ENCODE measurements around the gene HOXD1. TPM values are rescaled to one million over a fixed set of nuclear protein-coding genes. Genes with fewer than 3 reads are reported as not detected.

Gene HOXD1
- total and polyA plus RNA-seq, 2 donors (not counting 1 experiment from before 2014, with no cell fraction given): not detected

DNA sequence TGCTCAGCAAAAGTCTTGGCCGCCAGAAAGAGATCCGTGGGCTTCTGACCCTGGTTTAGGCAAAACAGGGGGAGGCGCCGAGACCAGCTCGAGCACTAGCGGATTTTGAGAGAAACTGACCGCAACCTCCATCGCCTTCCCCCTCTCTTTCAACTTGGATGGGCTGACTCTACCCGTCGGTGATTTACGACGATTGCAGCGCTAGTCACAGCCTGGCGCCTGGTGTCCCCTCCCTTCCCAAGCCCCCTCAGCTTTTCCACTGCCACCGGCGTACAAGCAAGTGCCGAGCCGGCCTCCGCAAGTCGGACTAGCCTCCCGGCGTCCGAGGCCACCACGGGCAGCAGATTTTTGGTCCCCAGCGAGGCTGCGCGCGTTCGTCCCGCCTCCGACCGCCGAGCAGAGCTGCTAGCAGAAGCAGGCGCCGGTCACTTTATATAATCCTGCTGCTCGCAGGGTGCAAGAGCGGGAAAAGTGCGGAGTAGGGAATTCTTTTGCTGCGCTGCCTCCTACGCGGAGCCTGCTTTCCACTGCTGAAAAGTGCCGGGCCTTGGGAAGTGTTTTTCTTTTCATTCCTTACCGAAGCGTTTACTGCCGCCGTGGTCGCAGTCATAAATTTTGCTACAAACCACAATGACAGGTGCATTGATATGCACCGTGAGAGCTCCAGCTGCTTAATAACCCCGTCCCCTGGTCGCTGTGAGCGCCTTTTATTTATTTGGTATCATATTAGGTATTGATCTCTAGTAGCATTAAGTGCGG lies 23.7 kb upstream of the HOXD1 start:
- no peaks in the 10 kb centered on the region for H3K4me1 ChIP-seq (ENCODE audit: control insufficient read depth, extremely low read depth, insufficient read depth, low read length)
- no peak overlapping the region for H3K4me3 ChIP-seq (replicated peaks in 1 of 4; ENCODE audit: control extremely low read depth in 1 of 4, insufficient read depth in 1 of 4, low read depth in 3 of 4, low read length in 4 of 4)
- peaks cover 62% of the 10 kb centered on the region for H3K27me3 ChIP-seq (ENCODE audit: control insufficient read depth, insufficient read depth, low read length)
- no peak overlapping the region for H3K27ac ChIP-seq (ENCODE audit: insufficient read depth, low read length)
- H2AFZ ChIP-seq (ENCODE audit: low read length): no peak overlapping the region
- peak; percentile 73 for TF ChIP-seq EZH2 (IDR thresholded peaks at IDR 0.05; ENCODE audit: low read length, missing control alignments)
- TF ChIP-seq, protein P1, sequence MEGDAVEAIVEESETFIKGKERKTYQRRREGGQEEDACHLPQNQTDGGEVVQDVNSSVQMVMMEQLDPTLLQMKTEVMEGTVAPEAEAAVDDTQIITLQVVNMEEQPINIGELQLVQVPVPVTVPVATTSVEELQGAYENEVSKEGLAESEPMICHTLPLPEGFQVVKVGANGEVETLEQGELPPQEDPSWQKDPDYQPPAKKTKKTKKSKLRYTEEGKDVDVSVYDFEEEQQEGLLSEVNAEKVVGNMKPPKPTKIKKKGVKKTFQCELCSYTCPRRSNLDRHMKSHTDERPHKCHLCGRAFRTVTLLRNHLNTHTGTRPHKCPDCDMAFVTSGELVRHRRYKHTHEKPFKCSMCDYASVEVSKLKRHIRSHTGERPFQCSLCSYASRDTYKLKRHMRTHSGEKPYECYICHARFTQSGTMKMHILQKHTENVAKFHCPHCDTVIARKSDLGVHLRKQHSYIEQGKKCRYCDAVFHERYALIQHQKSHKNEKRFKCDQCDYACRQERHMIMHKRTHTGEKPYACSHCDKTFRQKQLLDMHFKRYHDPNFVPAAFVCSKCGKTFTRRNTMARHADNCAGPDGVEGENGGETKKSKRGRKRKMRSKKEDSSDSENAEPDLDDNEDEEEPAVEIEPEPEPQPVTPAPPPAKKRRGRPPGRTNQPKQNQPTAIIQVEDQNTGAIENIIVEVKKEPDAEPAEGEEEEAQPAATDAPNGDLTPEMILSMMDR (conservative IDR thresholded peaks at IDR 0.05 in 1 of 2, IDR thresholded peaks at IDR 0.05 in 1 of 2; ENCODE audit: low read depth in 1 of 2, low read length in 2 of 2): no peak
- no peaks in the 10 kb centered on the region for H4K20me1 ChIP-seq (ENCODE audit: control insufficient read depth, extremely low read depth, insufficient read depth, low read length)
- H3K36me3 ChIP-seq (ENCODE audit: control insufficient read depth, insufficient read depth, low read length): no peaks in the 10 kb centered on the region
- DNase-seq (ENCODE audit: low read depth in 2 of 2): peak in 1 of 2 donors; percentile 88
- H3K9me3 ChIP-seq (ENCODE audit: control insufficient read depth, insufficient read depth, low read depth, low read length): no peaks in the 10 kb centered on the region
- H3K9ac ChIP-seq (ENCODE audit: insufficient read depth, low read length): no peak overlapping the region
- no peak overlapping the region for H3K4me2 ChIP-seq (ENCODE audit: extremely low read depth, insufficient read depth, low read length)
- H3K79me2 ChIP-seq (ENCODE audit: control insufficient read depth, insufficient read depth, low read length): no peaks in the 10 kb centered on the region

DNA sequence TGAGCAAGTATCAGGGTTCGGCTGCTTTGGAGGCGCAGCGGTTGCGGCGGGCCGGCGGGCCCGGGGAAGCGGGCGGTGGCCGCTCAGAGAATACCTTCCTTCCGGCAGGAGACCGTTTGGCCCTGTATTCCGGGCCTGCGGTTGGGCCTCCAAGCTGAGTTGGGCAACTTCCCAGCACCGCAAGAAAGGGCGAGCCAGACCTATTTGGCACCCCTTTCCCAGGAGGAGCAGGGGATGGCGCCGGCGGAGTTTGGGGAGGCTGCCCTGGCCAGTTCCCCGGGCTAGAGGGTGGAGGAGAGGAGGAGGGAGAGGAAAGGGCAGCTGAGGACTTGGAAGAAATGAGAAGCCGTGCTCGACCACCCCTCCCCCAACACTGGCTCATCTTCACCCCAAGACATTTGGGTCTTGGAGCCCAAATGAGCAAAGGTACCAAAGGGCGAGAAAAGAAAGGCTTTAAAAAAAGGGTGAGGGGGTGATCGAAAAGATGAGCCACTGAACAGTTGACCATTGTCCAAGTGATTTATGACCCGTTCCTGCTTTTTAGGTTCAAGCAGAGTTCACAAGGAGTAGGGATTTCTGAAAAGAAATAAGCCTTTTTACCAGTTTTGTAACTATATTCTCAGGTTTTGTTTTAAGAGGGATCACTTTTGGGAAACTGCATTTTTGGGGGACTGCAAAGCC lies 23.0 kb upstream of the HOXD1 start:
- no peaks in the 10 kb centered on the region for H4K20me1 ChIP-seq (ENCODE audit: control insufficient read depth, extremely low read depth, insufficient read depth, low read length)
- H3K4me3 ChIP-seq (replicated peaks in 1 of 4; ENCODE audit: control extremely low read depth in 1 of 4, insufficient read depth in 1 of 4, low read depth in 3 of 4, low read length in 4 of 4): no peak overlapping the region
- H3K9me3 ChIP-seq (ENCODE audit: control insufficient read depth, insufficient read depth, low read depth, low read length): no peaks in the 10 kb centered on the region
- TF ChIP-seq EZH2 (IDR thresholded peaks at IDR 0.05; ENCODE audit: low read length, missing control alignments): no peak
- TF ChIP-seq, protein P1 (conservative IDR thresholded peaks at IDR 0.05 in 1 of 2, IDR thresholded peaks at IDR 0.05 in 1 of 2; ENCODE audit: low read depth in 1 of 2, low read length in 2 of 2): no peak
- no peaks in the 10 kb centered on the region for H3K79me2 ChIP-seq (ENCODE audit: control insufficient read depth, insufficient read depth, low read length)
- H3K27me3 ChIP-seq (ENCODE audit: control insufficient read depth, insufficient read depth, low read length): peaks cover 55% of the 10 kb centered on the region
- no peaks in the 10 kb centered on the region for H3K4me1 ChIP-seq (ENCODE audit: control insufficient read depth, extremely low read depth, insufficient read depth, low read length)
- no peak overlapping the region for H2AFZ ChIP-seq (ENCODE audit: low read length)
- peak in 1 of 2 donors; percentile 81 for DNase-seq (ENCODE audit: low read depth in 2 of 2)
- H3K4me2 ChIP-seq (ENCODE audit: extremely low read depth, insufficient read depth, low read length): no peak overlapping the region
- H3K9ac ChIP-seq (ENCODE audit: insufficient read depth, low read length): no peak overlapping the region
- no peak overlapping the region for H3K27ac ChIP-seq (ENCODE audit: insufficient read depth, low read length)
- no peaks in the 10 kb centered on the region for H3K36me3 ChIP-seq (ENCODE audit: control insufficient read depth, insufficient read depth, low read length)

DNA sequence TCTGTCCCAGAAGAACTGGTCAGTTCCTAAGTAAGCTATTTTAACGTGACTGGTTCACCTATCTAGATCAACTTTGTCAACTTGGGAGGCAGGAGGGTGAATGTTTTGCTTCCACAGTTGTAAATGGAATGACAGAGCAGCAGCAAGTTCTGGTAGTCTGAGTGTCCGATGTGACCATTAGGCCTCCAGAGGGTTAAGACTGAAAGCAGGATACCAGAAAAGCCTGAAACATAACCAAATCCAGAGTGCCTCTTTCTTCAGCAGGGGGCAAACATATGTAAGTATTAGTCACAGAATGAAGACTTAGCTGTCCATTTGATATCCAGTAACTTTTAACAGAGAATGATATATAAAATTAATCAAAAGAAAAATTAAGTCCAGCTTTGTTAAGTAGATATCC lies 22.2 kb upstream of the HOXD1 start:
- Histone ChIP-seq H3K9me3 (ENCODE audit: control insufficient read depth, insufficient read depth, low read depth, low read length) (no peaks in the 10 kb centered on the region), H3K4me1 (ENCODE audit: control insufficient read depth, extremely low read depth, insufficient read depth, low read length) (no peaks in the 10 kb centered on the region), H4K20me1 (ENCODE audit: control insufficient read depth, extremely low read depth, insufficient read depth, low read length) (no peaks in the 10 kb centered on the region)

More for the DNA sequence above, 22.2 kb upstream of the HOXD1 start:
- Histone ChIP-seq H3K4me2 (ENCODE audit: extremely low read depth, insufficient read depth, low read length) (no peak overlapping the region), H3K36me3 (ENCODE audit: control insufficient read depth, insufficient read depth, low read length) (no peaks in the 10 kb centered on the region), H3K4me3 (replicated peaks in 1 of 4; ENCODE audit: control extremely low read depth in 1 of 4, insufficient read depth in 1 of 4, low read depth in 3 of 4, low read length in 4 of 4) (no peak overlapping the region), H2AFZ (ENCODE audit: low read length) (no peak overlapping the region), H3K27me3 (ENCODE audit: control insufficient read depth, insufficient read depth, low read length) (peaks cover 56% of the 10 kb centered on the region), H3K9ac (ENCODE audit: insufficient read depth, low read length) (no peak overlapping the region), H3K79me2 (ENCODE audit: control insufficient read depth, insufficient read depth, low read length) (no peaks in the 10 kb centered on the region), H3K27ac (ENCODE audit: insufficient read depth, low read length) (no peak overlapping the region)
- DNase-seq (ENCODE audit: low read depth in 2 of 2): peak in 1 of 2 donors; percentile 52
- TF ChIP-seq, protein P1 (conservative IDR thresholded peaks at IDR 0.05 in 1 of 2, IDR thresholded peaks at IDR 0.05 in 1 of 2; ENCODE audit: low read depth in 1 of 2, low read length in 2 of 2): no peak
- no peak for TF ChIP-seq EZH2 (IDR thresholded peaks at IDR 0.05; ENCODE audit: low read length, missing control alignments)

All from fibroblast of lung (primary cell).